ENCODE data around the gene ILKAP. TPM values are rescaled to one million over a fixed set of nuclear protein-coding genes. Genes with fewer than 3 reads are reported as not detected.

ILKAP gene
- total and polyA plus RNA-seq, 11 donors: 12.4 to 41.7 (median 24.0) TPM

DNA sequence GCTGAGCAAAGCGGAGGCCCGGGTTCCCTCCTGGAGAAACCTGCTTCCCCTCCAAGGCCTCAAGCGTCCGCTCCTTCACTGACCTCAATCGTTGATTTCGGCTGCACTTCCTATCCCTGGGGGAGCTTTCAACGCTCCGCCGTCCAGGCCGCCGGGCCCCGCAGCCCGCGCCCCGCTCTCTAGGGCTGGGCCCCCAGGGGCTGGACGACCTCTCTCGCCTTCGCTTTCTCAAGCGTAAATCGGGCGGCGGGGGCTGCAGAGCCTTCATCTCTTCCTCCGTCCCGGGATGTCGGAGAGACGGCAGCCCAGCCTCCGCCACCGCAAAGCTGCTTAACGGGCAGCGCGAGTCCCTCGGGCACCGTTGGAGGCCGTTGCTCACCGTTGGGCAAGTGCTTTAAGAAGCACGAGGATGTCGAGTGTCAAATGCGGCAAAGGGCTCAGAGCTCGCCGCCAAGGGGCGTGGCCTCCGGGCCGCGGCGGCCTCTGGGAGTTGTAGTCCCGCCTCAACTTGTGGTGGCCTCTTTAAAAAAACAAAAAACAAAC, 27.8 kb upstream of the ILKAP start:
- Histone ChIP-seq H3K27me3 (no peaks in the 10 kb centered on the region), H3K9me3 (no peaks in the 10 kb centered on the region), H3K4me1 (peaks cover 0 to 22% (median 5%) of the 10 kb centered on the region in 12 donors), H3K27ac (peak overlapping the region in 4 of 12 donors; percentile 43 to 76 (median 54)), H3K36me3 (no peaks in the 10 kb centered on the region), H3K4me3 (peak overlapping the region; percentile 24 to 69 (median 58))
- ATAC-seq: peak; percentile 42 to 84 (median 72)
- DNase-seq: peak; percentile 73 to 84 (median 77)
- TF ChIP-seq, protein P1, sequence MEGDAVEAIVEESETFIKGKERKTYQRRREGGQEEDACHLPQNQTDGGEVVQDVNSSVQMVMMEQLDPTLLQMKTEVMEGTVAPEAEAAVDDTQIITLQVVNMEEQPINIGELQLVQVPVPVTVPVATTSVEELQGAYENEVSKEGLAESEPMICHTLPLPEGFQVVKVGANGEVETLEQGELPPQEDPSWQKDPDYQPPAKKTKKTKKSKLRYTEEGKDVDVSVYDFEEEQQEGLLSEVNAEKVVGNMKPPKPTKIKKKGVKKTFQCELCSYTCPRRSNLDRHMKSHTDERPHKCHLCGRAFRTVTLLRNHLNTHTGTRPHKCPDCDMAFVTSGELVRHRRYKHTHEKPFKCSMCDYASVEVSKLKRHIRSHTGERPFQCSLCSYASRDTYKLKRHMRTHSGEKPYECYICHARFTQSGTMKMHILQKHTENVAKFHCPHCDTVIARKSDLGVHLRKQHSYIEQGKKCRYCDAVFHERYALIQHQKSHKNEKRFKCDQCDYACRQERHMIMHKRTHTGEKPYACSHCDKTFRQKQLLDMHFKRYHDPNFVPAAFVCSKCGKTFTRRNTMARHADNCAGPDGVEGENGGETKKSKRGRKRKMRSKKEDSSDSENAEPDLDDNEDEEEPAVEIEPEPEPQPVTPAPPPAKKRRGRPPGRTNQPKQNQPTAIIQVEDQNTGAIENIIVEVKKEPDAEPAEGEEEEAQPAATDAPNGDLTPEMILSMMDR (IDR thresholded peaks at IDR 0.05): peak in 2 of 12 donors; percentile 5 to 25
- peak in 1 of 2 donors; percentile 40 for TF ChIP-seq POLR2A (IDR thresholded peaks at IDR 0.05)
- WGBS, 4 donors: 8 to 17% (median 9%) methylated on average over 39 to 46 of the region's 46 CpGs
- intact Hi-C loops (cut with DNase I): no loop called here

DNA sequence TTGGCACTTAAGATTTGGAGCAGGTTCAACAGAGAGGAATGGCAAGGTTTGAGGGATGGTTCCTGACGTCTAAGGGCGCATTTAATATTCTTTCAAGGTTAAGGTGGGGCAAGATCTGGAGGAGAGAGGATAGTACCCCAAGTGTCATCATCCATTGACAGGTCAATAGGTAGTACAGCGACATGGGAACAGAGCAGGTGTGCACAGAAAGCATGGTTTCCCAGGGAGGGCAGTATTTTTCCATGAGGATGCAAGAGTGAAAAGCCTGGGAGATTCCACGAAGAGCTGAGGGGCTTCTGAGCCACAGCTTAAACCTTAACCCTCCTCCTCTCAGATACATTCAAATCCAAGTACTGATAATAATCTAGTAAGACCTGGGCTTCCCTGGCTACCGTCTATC, 27.2 kb upstream of the ILKAP start:
- TF ChIP-seq, protein P1 (IDR thresholded peaks at IDR 0.05): no peak
- TF ChIP-seq POLR2A (IDR thresholded peaks at IDR 0.05): no peak
- ATAC-seq (no peak), DNase-seq (no peak)
- 72 to 90% (median 82%) methylated on average over 5 of the region's 5 CpGs for WGBS, 4 donors
- peak overlapping the region in 11 of 12 donors; percentile 43 to 69 (median 60) for H3K4me3 ChIP-seq
- H3K27ac ChIP-seq: peak overlapping the region in 1 of 12 donors; percentile 76
- no peaks in the 10 kb centered on the region for H3K36me3 ChIP-seq
- no peaks in the 10 kb centered on the region for H3K27me3 ChIP-seq
- peaks cover 0 to 26% (median 6%) of the 10 kb centered on the region in 12 donors for H3K4me1 ChIP-seq
- H3K9me3 ChIP-seq: no peaks in the 10 kb centered on the region
- intact Hi-C loops (cut with DNase I): no loop called here

DNA sequence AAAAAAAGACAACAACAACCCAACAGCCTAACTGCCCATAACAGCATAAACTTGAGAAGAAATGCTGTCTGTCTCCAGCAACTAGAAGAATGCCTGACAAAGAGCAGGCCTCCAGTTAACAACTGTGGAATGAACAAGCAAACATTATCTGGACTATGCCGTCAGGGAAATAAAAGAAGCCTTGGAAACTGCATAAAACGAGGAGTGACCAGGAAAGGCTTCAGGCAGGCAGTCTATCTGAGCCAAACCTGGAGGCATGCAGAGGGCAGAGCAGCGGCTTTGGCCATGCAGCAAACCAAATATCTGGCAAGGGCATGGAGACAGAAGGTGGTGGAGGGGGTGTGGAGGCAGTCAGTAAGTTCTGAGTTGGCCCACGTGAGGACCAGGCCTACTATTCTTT, 25.2 kb upstream of the ILKAP start:
- Histone ChIP-seq H3K9me3 (no peaks in the 10 kb centered on the region), H3K4me3 (no peak overlapping the region), H3K4me1 (peaks cover 0 to 27% (median 5%) of the 10 kb centered on the region in 12 donors), H3K27ac (peak overlapping the region in 2 of 12 donors; percentile 23 to 70), H3K27me3 (no peaks in the 10 kb centered on the region), H3K36me3 (no peaks in the 10 kb centered on the region)
- 38 to 47% (median 41%) methylated on average over 4 of the region's 4 CpGs for WGBS, 4 donors
- intact Hi-C loops (cut with DNase I): no loop called here
- ATAC-seq (peak in 2 of 4 donors; percentile 21 to 42), DNase-seq (no peak)
- TF ChIP-seq, protein P1 (IDR thresholded peaks at IDR 0.05): no peak

DNA sequence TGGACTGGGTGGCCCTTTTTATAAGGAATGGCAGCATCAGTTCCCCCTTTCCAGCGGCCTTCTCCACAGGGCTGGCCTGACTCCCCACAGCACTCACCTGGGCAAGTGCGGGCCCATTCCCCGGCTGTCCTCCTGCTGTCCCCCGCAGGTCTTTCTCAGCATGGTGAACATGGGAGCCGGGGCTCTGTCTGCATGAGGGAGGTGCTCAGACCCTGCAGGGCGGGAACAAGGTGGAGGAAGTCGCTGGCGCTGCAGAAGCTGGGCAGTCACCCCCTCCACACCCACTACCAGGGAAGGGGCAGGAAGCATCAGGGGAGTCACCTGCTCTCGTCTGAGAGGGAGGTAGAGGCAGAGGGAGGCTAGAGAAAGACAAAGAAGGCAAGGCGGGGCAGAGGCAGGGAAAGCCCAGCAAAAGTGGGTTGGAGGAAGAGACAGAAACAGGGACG, 24.1 kb upstream of the ILKAP start:
- Histone ChIP-seq H3K9me3 (no peaks in the 10 kb centered on the region), H3K27ac (peak overlapping the region in 1 of 12 donors; percentile 70), H3K36me3 (no peaks in the 10 kb centered on the region), H3K4me1 (peaks cover 0 to 27% (median 5%) of the 10 kb centered on the region in 12 donors), H3K4me3 (no peak overlapping the region), H3K27me3 (no peaks in the 10 kb centered on the region)
- DNase-seq (no peak), ATAC-seq (no peak)
- intact Hi-C loops (cut with DNase I): no loop called here
- TF ChIP-seq POLR2A (IDR thresholded peaks at IDR 0.05): no peak
- TF ChIP-seq, protein P1 (IDR thresholded peaks at IDR 0.05): no peak
- 83 to 94% (median 87%) methylated on average over 11 of the region's 11 CpGs for WGBS, 4 donors
